NCI-H2227 (cell line): ENCODE data around the gene PDE1C.

Source experiments
- DNase-seq: peaks from one replicate; lab custom pipeline; 2025; ENCODE audit not compliant: unreplicated experiment; lab: John Stamatoyannopoulos, UW

Gene PDE1C

DNA sequence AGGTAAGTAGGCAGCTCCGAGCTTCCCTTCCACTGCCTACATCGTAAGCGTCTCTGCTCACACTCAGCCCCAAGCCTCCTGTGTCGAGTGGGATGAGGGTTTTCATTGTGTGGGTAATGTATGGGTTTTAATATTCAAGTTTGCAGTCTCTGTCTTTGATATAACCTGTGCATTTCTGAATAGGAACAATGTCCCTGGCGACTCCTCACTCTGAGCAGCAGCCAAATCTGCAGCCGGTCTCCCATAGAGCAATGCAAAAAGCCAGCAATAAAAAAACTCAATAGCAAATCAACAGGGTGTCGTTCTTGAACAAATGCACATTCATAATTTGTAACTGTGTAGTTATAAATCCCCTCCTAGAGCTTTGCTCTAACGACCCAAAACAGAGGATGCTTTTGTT lies 349.8 kb downstream of the PDE1C start:
- no peak for DNase-seq

DNA sequence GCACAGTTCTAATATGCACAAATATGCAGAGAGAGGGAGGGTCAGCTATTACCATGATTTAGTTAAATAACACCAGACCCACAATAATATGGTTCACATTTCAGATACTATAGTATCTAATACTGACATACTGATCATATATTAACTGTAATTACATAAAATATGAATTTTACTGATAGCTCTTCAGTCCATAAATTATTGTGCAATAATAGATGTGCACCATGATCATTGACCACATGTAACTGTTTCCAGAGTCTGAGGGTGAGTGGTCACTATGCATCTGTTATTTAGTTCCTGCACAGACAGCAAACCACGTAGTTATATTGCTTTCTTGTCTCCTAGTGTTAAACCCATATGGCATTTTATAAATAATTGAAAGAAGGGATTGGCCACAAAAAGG lies 353.9 kb downstream of the PDE1C start:
- no peak for DNase-seq

DNA sequence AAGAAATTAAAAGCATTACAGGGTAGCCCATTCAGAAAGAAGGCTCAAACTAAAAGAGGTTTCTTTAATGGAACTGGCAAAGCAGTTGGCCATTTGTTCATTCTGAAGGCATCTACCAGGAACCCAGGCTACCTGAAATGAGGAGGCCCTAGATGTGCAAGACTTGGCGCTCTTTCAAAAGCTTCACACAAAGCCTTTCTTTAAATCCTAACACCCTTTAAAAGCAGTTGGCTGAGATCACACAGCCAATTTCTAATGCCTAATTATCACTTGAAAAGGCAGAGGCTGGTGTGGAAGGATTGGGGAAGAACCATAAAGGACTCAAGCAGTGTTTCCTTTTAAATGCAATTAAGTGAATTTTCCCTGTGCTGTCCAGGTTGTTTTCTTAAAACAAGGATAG lies 360.0 kb downstream of the PDE1C start:
- DNase-seq = peak; percentile 11

- no peak for DNase-seq
Observed at GRCh38 chr7:31707089-31707488, 363.1 kb downstream of the PDE1C start.

- no peak for DNase-seq
Observed at GRCh38 chr7:31705377-31705776, 364.8 kb downstream of the PDE1C start.

DNA sequence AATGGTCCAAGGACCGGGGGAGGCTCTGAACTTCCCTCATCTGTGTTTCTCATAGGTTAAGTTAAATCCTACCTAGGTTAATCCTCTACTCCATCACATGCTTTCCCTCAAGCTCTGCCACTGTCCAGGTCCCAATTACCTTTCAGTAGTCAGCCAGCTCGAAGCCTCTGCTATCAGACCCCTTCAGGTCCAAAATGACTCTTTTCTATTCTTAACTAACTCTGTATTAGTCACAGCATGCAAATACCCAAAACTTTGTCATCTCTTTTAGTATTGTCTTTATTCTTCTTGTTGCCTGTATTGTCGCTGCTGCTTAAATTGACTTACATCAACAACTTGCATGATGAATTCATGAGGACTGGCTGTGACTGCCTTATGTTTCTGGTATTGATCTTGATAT lies 367.9 kb downstream of the PDE1C start:
- no peak for DNase-seq
